GM18861 (cell line): ENCODE data around the gene SNX13.

ENCODE experiments used
- ATAC-seq: cut with Tn5 transposase; IDR thresholded peaks from one replicate; pipeline ENCODE4 v1.9.1; 2021; ENCODE audit not compliant: unreplicated experiment

Gene SNX13

DNA sequence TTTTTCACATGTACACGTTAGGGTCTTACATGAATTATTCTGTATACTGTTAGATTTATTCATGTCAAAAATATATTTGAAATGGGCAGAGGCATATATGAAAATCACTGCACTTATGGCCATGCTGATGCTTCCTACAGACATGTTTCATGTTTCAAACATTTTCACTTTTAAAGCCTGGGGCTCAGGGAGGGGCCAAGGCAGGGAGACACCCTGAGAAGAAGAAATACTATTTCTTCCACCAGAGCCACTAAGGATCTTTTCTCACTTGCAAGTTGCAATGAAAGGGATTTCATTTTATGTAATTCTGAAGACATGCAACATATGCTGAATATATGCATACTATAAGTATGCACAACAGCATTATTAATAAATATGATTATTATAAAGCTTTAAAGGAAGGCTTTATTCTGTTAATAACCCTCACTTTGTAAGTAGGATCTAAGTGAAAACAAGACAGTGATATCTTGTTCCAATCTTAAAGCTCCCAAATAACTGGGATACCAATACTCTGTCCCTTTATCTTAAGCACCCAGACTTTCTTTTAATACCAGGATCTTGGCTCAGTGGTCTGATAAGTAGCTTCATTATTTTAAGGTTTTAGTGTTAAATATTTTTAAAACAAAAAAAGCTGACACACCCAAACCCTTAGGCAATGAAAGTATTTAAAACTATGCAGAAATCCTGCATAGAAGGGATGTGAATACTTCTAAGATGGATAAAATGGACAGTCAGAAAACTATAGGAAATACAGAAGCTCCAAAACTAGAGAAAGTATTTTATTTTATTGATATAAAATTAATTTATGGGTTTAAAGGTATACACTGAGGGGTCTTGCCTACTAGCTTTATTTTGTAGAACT lies 148.0 kb downstream of the SNX13 start:
- ATAC-seq: no peak

DNA sequence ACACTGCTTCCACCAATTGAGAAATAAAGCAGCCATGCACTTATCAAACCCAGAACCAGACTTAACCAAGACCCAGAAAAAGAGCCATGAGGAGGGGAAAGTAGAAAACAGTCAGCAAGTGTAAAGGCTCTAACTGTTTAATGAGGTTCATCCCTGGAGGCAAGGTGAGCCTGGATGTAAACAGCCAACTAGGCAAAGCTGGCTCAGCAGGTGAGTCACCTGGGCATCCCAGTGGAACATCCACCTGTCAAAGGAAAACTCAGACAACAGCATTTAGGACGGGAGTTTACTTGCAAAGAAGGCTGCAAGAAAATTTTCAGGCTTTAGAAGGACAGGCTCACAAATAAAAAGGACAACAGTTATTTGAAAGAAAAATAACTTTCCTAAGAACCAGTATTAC lies 153.0 kb downstream of the SNX13 start:
- ATAC-seq: no peak

DNA sequence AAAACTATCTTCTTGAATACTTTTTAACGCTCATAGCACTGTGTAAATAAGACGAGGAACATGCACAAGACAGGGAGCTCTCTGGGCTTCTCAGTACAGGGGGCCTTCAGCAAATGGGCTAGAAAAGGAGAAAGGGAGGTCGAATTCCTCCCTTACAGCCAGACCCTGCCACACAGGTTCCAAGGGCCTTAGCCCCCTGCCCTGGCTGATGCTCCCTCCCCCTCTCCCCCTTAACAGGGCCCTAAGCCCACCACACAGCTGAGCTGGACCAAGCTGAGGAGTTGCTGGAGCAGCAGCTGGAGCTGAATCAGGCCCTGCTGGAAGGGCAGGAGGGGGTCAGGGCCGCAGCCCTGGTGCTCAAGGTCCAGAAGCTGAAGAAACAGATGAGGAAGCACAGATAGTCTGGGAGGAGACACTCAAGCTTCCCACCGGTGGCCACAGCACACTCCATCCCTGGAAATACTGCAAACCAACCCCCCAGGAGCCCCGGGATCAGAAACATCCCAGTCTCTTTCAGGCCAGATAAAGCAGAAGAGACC lies 153.9 kb downstream of the SNX13 start:
- no peak for ATAC-seq

DNA sequence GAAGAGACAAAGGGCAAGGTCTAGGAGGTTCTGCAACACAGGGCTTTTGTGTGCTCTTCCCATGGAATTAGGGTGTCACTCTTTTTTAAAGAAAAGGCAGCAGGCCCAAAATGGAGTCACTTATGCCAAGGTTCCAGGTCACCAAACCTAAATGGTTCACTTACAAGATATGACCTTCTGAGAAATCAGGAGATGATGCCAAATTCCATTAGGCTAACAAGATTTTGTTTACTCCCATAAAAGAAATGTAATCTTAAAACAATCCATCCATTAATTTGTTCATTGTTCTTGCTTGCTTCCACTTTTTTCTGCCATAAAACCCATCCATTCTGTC lies 158.1 kb downstream of the SNX13 start:
- no peak for ATAC-seq

DNA sequence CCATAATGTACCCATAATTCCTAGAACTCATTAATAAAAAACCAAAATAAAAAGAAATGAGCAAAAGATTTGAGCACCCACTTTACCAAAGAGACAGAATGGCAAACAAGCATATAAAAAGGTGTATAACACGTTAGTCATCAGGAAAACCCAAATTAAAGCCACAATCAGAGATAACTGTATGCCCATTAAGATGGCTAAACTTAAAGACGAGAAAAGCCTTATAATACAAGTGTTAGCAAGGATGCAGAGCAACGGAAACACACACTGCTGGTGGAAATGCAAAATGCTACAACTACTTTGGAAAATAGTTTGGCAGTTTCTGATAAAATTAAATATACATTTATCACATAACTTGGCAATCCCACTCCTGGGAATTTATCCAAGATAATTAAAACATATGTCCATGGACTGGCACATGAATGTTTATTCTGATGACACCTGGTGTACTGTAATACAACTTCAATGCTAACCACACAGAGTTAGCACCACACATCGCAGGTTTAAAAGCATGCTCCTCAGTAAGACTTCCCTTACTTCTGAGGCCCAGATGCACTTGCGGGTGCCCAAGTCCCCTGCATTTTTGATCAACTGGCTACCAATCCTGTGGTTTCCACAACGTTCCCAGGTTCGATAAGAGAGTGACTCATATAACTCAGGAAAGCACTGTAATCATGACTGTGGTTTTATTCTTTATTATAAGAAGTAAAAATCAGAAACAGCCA lies 158.6 kb downstream of the SNX13 start:
- ATAC-seq: no peak

DNA sequence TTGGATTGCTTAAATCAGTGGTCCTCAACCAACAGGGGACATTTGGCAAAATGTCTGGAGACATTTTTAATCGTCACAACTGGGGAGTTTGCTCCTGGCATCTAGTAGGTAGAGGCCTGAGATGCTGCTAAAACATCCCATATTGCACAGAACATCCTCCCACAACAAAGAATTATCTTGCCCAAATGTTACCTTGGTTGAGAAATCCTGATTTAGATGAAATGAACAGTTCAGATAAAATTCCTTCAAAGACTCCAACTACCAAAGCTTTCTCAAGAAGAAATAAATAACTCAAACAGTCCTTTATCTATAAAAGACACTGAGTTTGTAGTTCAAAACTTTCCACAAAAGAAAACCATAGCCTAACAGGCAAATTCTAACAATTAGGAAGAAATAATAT lies 160.9 kb downstream of the SNX13 start:
- no peak for ATAC-seq

DNA sequence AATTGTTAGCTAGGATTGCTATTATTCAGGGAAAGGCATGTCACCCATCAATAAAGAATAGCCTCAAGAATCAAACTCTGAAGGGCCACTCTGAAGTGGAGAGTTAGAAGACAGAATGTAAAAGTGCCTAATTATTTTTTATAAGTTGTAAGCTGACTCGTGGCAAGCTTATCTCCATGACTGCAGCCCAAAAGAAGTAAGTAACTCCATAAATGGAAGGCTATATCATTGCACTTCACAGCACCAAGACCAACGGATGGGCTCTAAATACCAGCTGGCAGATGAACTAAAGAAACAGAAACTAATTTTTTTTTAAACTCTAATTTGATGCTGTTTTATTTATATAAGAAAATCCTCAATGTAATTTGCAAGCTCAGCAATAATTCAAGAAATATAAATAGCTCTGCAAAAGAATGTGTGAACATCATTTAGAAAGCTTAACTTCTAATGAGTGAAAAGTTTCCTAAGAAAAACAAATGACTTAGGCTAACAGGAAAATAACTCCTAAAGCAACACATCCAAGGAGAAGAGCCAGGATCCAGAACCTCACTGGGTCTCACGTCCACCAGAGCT lies 165.5 kb downstream of the SNX13 start:
- ATAC-seq: no peak

DNA sequence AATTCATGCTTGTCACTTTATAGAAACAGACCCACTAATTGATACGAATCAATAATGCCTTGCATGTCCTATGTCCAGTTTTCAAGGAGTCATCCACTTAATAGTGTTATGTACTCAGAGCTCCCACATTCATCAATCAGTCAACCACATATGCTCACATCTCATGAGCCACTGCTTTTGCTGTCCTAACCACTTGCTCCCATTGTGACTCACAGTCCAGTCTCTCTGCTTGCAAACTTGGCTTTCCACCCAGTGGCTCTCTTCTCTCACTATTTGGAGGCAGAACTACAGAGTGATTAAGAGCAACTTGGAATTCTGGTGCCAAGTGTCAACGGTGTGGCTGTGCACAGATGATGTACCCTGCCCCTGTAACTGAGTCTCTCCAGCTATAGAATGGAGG lies 166.0 kb downstream of the SNX13 start:
- no peak for ATAC-seq

DNA sequence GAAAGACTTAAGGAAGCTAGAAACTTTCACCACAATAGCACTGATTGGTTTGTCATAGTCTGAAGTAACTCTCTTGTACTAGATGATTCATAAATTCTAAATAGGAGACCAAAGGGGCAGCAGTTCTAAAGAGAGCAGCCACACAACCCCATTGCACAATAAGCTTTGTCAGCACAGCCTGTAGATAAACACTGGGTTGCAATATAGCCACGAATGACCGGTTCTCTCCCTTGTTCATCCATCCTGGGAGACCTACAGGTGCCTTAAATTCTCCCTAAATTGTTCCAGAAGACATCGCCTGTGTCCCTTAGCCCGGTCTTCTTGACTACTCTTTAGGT lies 167.0 kb downstream of the SNX13 start:
- ATAC-seq: no peak

DNA sequence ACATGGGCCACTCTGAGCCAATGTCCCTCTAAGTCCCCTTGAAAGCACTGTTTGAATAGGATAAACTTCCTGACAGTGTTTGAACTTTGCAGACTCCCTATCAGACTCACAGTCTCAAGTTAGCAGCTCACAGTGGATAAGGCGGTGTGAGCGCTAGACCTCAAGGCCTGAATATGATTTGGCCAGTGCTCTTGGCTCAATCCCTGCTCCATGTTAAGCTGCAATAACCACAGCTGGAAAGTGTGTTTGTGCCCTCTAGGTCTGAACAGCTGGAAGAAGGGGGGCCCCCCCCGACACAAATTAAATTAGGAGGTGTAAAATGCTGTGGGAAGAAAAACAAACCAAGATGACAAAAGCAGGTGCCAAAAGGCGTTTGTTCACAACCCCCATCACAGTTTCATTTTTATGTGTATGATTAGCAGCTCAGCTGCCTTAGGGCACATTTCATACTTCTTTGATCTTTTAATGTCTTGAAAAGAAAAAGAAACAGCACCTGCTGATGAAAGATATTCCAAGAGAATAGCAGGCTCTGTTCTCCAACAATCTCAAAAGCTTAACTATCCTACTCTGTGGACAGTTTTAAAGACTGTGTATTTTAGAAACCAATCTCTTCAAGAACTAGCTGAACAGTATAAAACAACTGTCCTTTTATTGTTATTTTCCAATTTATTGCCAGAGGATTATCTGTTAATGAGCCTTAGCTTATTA lies 167.6 kb downstream of the SNX13 start:
- no peak for ATAC-seq

DNA sequence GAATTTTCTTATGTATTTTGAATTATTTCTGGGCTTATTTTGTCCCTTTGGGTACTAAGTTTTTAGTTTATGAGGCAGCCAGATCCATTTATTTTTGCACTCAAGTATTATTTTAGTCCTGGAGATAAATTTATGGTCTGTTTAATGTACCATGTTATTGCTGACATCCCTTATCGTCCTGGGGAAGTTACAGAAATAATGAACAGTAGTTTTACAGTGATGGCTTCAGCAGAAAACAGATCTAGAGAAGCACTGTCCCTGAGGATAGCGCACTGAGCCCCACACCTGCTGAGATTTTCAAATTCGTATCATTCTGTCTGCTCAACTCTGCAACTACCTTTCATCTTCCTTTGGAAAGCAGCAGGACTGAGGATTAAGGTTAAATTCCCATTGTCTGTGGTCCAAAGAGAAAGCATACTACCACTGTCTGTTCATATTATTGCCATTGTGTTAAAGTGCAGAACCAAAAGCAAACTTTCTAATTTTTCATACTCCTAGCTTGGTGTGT lies 168.3 kb downstream of the SNX13 start:
- no peak for ATAC-seq

DNA sequence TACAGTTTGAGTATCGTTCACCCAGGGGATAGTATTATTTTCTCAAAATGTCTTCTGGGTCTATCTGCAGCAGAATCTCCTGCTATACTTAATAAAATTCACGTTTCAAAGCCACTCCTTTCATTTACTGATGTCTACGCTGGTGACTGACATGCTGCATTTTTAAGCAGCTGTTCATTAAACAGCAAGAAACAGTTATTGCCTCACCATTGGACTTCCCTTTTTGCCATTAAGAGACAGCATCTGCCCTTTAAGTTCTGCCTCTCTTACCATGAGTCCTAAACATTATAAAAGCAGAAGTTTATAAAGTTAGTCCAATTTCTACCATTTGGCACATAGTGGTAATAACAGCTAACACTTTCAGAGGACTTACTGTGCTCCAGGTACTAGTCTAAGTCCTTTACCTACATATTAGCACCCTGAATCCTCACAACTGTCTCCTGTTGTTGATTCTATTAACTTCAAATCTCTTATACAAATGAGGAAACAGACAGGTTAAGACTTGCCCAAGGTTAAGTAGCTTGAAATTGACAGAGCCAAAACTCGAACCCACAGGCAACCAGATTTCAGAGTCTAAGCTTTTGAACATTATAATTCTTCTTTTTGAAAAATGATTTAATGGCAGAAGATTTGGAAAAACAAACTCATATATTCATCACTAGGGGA lies 169.5 kb downstream of the SNX13 start:
- peak; percentile 39 for ATAC-seq

DNA sequence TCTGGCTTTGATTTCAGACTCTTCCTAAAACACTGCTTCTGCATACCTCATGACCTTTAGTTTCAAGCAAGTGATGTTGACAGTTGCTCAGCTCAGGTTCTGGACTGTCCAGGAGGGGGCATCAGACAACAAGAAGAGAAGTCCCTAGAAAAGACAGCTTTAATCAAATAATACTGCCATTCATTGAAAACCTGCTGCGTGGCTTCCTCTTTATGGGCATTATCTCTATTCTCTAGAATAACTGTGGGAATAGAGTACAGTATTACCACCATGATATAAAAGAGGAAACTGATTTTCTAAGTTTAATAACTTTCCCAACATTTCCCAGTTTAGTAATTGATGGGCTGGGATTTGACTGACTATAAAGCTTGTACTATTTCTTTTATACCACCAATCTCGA lies 170.4 kb downstream of the SNX13 start:
- ATAC-seq: peak; percentile 43

DNA sequence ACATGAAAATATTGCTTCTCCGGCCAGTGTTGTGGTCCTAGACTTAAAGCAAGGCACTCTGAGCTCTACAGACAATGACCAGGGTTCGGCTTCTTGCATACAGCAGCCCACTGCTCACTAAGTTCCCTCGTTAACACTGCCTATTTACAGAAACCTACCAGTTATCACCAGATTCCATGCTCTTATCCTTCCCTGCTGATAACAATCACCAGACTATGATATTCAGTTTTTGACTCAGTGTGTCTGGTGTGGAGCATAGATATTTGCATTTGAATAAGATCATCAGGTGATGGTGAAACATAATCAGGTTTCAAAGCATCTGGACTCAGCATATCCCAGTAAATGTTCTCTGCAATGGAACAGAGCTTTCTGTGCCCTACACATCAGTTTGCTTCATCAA lies 182.3 kb downstream of the SNX13 start:
- no peak for ATAC-seq

DNA sequence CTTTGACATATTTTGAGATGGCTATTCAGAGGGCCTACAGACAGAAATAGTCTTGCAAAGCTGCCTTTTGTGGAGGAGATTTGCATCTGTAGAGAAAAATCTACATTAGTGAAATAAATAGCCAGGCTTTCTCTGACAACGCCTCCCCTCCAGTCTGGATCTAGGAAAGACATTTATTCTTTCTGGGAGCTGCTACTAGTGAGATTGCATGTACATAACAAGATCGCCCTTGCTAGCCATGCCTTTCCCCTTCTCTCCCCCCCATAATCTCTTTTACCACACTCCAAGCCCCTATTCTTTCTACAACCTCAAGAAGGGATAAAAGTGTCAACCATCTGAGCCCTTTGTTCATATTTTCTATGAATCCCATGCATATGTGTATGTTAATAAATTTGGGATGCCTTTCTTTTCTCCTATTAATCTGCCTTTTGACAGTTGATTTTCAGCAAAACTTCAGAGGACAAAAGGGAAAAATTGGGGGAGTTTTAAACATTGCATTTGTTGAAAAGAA lies 194.2 kb downstream of the SNX13 start:
- no peak for ATAC-seq

DNA sequence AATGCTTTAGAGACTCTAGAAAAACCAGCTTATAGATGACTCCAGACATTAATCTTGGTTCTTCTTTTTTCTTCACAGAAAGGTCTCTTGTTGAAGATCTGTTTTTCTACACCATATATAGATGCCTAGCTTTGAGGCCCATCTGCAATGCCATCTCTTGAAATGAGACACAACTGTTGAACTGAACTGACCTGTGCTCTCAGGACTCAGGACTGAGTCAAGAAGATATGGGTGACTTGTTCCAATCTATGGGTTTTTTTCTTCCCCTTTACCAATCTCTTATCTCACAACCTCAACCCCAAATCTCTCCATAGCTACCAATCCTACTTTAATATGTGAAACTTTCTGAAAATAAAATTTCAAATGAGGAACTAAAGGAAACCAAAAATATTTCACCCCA lies 194.7 kb downstream of the SNX13 start:
- no peak for ATAC-seq

DNA sequence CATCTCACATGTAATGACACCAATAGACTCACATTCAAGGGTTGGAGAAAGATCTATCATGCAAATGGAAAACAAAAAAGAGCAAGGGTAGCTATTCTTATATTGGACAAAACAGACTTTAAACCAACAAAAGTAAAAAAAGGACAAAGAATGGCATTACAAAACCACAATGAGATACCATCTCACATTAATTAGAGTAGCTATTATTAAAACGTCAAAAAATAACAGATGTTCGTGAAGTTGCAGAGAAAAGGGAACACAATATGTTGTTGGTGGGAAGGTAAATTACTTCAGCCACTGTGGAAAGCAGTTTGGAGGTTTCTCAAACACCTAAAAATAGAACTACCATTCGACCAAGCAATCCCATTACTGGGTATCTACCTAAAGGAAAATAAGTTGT lies 197.0 kb downstream of the SNX13 start:
- ATAC-seq: no peak

DNA sequence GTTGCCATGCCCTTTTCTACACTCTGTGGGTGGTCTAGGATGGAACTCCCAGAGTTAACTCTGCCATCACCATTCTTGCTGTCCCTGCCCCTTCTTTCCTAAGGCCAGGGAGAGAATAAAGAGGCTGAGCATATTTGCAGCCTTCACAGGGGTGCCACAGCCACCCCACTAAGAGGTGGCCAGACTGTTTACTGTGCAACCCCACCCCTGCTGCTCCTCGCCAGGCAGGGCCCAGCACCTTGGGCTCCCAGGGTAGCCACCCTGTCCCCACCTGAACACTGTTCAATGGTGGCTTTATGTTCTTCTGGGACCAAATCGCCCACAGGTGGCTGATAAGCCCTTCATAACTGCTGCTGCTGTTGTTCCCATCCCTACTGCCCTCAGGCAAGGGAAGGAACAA lies 198.9 kb downstream of the SNX13 start:
- ATAC-seq: no peak
